HepG2 (cell line): ENCODE measurements around the gene OSBPL10. TPM values are rescaled to one million over a fixed set of nuclear protein-coding genes. Genes with fewer than 3 reads are reported as not detected.

Experiments used
- ATAC-seq: fragments of 200-7000 bp; cut with Tn5 transposase; 3 replicates; pipeline ENCODE4 v1.9.1; 2020; ENCODE audit warnings: mild to moderate bottlenecking, moderate library complexity
- BruUV-seq: library from RNA; stranded (reverse); fragments of 400-500 nt; replicated peaks from 2 replicates; lab custom pipeline; 2021; lab: Mats Ljungman, UMichigan
- CTCF ChIA-PET: fragments of 300-600 bp; formaldehyde crosslinking; extraction: SDS; loops from one replicate; lab custom pipeline; 2021; ENCODE audit warnings: low total read pairs, inconsistent platforms, low intra/inter-chr PET ratio; lab: Yijun Ruan, JAX
- POLR2A ChIA-PET: fragments of 350-600 bp; sonication (Branson Sonifier 250); formaldehyde crosslinking; loops from one replicate; lab custom pipeline; 2020; ENCODE audit warnings: antibody characterized with exemption, inconsistent platforms; lab: Yijun Ruan, JAX
- DNase-seq: peaks from one replicate; pipeline ENCODE4 v3.0.0-alpha.2; 2015; ENCODE audit warnings: low spot score
- FAIRE-seq: peaks from 3 replicates; lab custom pipeline; 2011; peaks lifted over from hg19 to GRCh38; lab: Jason Lieb, UNC
- H2AFZ ChIP-seq: one replicate; pipeline ENCODE4 v1.6.1; 2011; ENCODE audit warnings: low read length, inconsistent platforms
- H3K27ac ChIP-seq: fragments of 300-600 bp; 3 replicates; pipeline ENCODE4 v1.8.0; 2011; ENCODE audit warnings: mixed run types, mild to moderate bottlenecking, mixed read lengths, low read length, inconsistent platforms; ENCODE audit not compliant: insufficient read depth; ENCODE audit errors: extremely low read length
- H3K27me3 ChIP-seq, 2 experiments: fragments of 200-600 bp in 1 of 2; 2 replicates in 1 of 2; 3 replicates in 1 of 2; pipeline versions ENCODE4 v1.6.0 to v1.8.0; 2011; ENCODE audit warnings: low read length in 2 of 2, mild to moderate bottlenecking in 2 of 2, moderate library complexity in 2 of 2, inconsistent platforms in 1 of 2; ENCODE audit not compliant: insufficient read depth in 2 of 2, control insufficient read depth in 1 of 2
- H3K36me3 ChIP-seq, 2 experiments: fragments of 200-600 bp in 1 of 2; replicated peaks in 1 of 2; 2 replicates in 1 of 2; 3 replicates in 1 of 2; pipeline versions ENCODE4 v1.5.1 to v1.8.0; 2011; ENCODE audit warnings: low read length in 2 of 2, inconsistent platforms in 1 of 2; ENCODE audit not compliant: insufficient read depth in 2 of 2, control insufficient read depth in 1 of 2
- H3K4me1 ChIP-seq: 2 replicates; pipeline ENCODE4 v1.5.1; 2012; ENCODE audit warnings: low read length, inconsistent platforms; ENCODE audit not compliant: insufficient read depth
- H3K4me2 ChIP-seq: 2 replicates; pipeline ENCODE4 v1.6.0; 2011; ENCODE audit warnings: low read depth, low read length, inconsistent platforms
- H3K4me3 ChIP-seq, 3 experiments: fragments of 200-600 bp in 1 of 3; sonication (generic), shearing (Covaris generic) in 1 of 3; replicated peaks in 1 of 3; 2 replicates each; pipeline ENCODE4 v1.5.1; 2011 to 2016; ENCODE audit warnings: low read length in 3 of 3, inconsistent platforms in 2 of 3, low read depth in 2 of 3, mild to moderate bottlenecking in 2 of 3, control low read depth in 1 of 3, mixed read lengths in 1 of 3; ENCODE audit not compliant: insufficient read depth in 1 of 3
- H3K79me2 ChIP-seq: one replicate; pipeline ENCODE4 v1.6.1; 2011; ENCODE audit warnings: low read length, inconsistent platforms; ENCODE audit not compliant: insufficient read depth
- H3K9ac ChIP-seq: 2 replicates; pipeline ENCODE4 v1.6.0; 2011; ENCODE audit warnings: mild to moderate bottlenecking, low read depth, low read length, inconsistent platforms; ENCODE audit not compliant: insufficient read depth
- H3K9me3 ChIP-seq: 2 replicates; pipeline ENCODE4 v1.5.1; 2012; ENCODE audit warnings: mild to moderate bottlenecking, low read length
- H4K20me1 ChIP-seq: 2 replicates; pipeline ENCODE4 v1.6.0; 2011; ENCODE audit warnings: inconsistent platforms, mild to moderate bottlenecking, low read length, moderate library complexity; ENCODE audit not compliant: insufficient read depth
- ATF6 ChIP-seq: sonication (generic); formaldehyde crosslinking; conservative IDR thresholded peaks from 2 replicates; pipeline ENCODE4 v1.4.0; 2020; ENCODE audit warnings: missing genetic modification reagents
- CHCHD3 ChIP-seq: sonication (generic); formaldehyde crosslinking; IDR thresholded peaks from 2 replicates; pipeline ENCODE4 v1.8.0; 2022; ENCODE audit warnings: mild to moderate bottlenecking, missing genetic modification reagents, moderate library complexity
- CSRNP2 ChIP-seq: sonication (generic); formaldehyde crosslinking; conservative IDR thresholded peaks from 2 replicates; pipeline ENCODE4 v1.8.0; 2022; ENCODE audit warnings: low read depth, missing genetic modification reagents
- GABPA ChIP-seq, 2 experiments: IDR thresholded peaks; 2 replicates each; pipeline ENCODE4 v1.6.1; 2011 to 2016; ENCODE audit warnings: low read depth in 2 of 2, low read length in 1 of 2, missing biosample characterization in 1 of 2, missing genetic modification characterization in 1 of 2
- HNF4A ChIP-seq: sonication (generic); formaldehyde crosslinking; IDR thresholded peaks from 2 replicates; pipeline ENCODE4 v1.4.0; 2020; ENCODE audit warnings: missing genetic modification reagents
- PAF1 ChIP-seq: IDR thresholded peaks from 2 replicates; pipeline ENCODE4 v1.6.1; 2016; ENCODE audit warnings: missing genetic modification reagents, missing compliant biosample characterization
- PAXIP1 ChIP-seq: sonication (generic); formaldehyde crosslinking; conservative IDR thresholded peaks from 2 replicates; pipeline ENCODE4 v1.4.0; 2020; ENCODE audit warnings: mild to moderate bottlenecking, missing genetic modification reagents, moderate library complexity
- RARA ChIP-seq: IDR thresholded peaks from 2 replicates; pipeline ENCODE4 v1.6.1; 2016; ENCODE audit warnings: missing genetic modification reagents, missing compliant biosample characterization
- SAP130 ChIP-seq: IDR thresholded peaks from 2 replicates; pipeline ENCODE4 v1.6.1; 2016; ENCODE audit warnings: low read depth
- SIX1 ChIP-seq: sonication (generic); formaldehyde crosslinking; IDR thresholded peaks from 2 replicates; pipeline ENCODE4 v1.4.0; 2020; ENCODE audit warnings: missing genetic modification reagents, borderline replicate concordance
- STAG1 ChIP-seq: sonication (generic); formaldehyde crosslinking; IDR thresholded peaks from 2 replicates; pipeline ENCODE4 v1.4.0; 2020; ENCODE audit warnings: missing genetic modification reagents
- TFAP4 ChIP-seq: sonication (generic); IDR thresholded peaks from 2 replicates; pipeline ENCODE4 v1.6.1; 2016; ENCODE audit warnings: low read depth, borderline replicate concordance
- ZBTB7A ChIP-seq: sonication (generic); formaldehyde crosslinking; IDR thresholded peaks from 2 replicates; pipeline ENCODE4 v1.8.0; 2022; ENCODE audit warnings: mild to moderate bottlenecking, missing genetic modification reagents
- ZNF264 ChIP-seq: sonication (generic); formaldehyde crosslinking; IDR thresholded peaks from 2 replicates; pipeline ENCODE4 v1.4.0; 2020; ENCODE audit warnings: missing genetic modification reagents
- ZNF335 ChIP-seq: sonication (generic); formaldehyde crosslinking; IDR thresholded peaks from 2 replicates; pipeline ENCODE4 v1.4.0; 2020; ENCODE audit warnings: missing genetic modification reagents
- ZNF496 ChIP-seq: sonication (generic); formaldehyde crosslinking; IDR thresholded peaks from 2 replicates; pipeline ENCODE4 v1.8.1; 2023; ENCODE audit warnings: mild to moderate bottlenecking, moderate library complexity, missing genetic modification reagents; ENCODE audit not compliant: insufficient replicate concordance
- ZNF768 ChIP-seq: sonication (generic); formaldehyde crosslinking; IDR thresholded peaks from 2 replicates; pipeline ENCODE4 v1.4.0; 2020; ENCODE audit warnings: missing genetic modification reagents
- WGBS: methylation state at CpG from one replicate; pipeline ENCODE4 v1.1.6; 2017; ENCODE audit warnings: low lambda C conversion rate; 5-methylcytosine and 5-hydroxymethylcytosine counted together
- in situ Hi-C: cut with HindIII; loops from 2 replicates; pipeline ENCODE4 v1.10.0; 2017; ENCODE audit warnings: low pct_unique_long_range_greater_than_20kb; ENCODE audit not compliant: extremely low pct_ligation_motif_present
- intact Hi-C: fragments of 100-400 bp; cut with micrococcal nuclease; formaldehyde crosslinking; loops from one replicate; pipeline ENCODE4 v1.10.0; 2022; ENCODE audit not compliant: unreplicated experiment
- polyA plus RNA-seq, 8 experiments: library from polyadenylated mRNA; depleted of rRNA in 3 of 8; stranded (reverse) in 7 of 8; unstranded in 1 of 8; fragments of >200 nt; fragmentation: Illumina TruSeq in 4 of 8; extraction: Trizol in 4 of 8; gene quantifications; 2 replicates each; pipeline versions ENCODE4 v1.2.1 to v1.2.3, GENCODE V29; 2011 to 2016; ENCODE audit warnings: low read depth in 4 of 8, missing spikeins in 1 of 8, mixed read lengths in 1 of 8; ENCODE audit not compliant: insufficient read depth in 1 of 8
- total RNA-seq, 5 experiments: library from RNA; depleted of rRNA; stranded (reverse); fragments of >200 nt; fragmentation: Illumina TruSeq; extraction: Trizol; gene quantifications; 2 replicates each; pipeline ENCODE4 v1.2.3, GENCODE V29; 2016; ENCODE audit warnings: low read depth in 1 of 5

The OSBPL10 gene
- total and polyA plus RNA-seq, 2 of the 13 experiments (the other 11 are each of a cell fraction or from before 2014, with no cell fraction given) = 10.3 to 28.6 TPM

GRCh38 chr3:31848163-31848818, 132.8 kb downstream of the OSBPL10 start:
- intact Hi-C loops (loop anchor here (5.0 kb wide), 1 partner anchor 134 kb away; the partner anchor contains the start of genes OSBPL10 and ZNF860), in situ Hi-C loops (no loop called here)
- Histone ChIP-seq H3K4me3 (no peak overlapping the region), H3K27me3 (no peaks in the 10 kb centered on the region), H3K4me2 (no peak overlapping the region), H3K9me3 (no peaks in the 10 kb centered on the region), H2AFZ (no peak overlapping the region), H3K36me3 (no peaks in the 10 kb centered on the region; a peak in 1 of 5 replicates), H3K9ac (no peak overlapping the region), H4K20me1 (no peaks in the 10 kb centered on the region), H3K79me2 (peaks cover 2% of the 10 kb centered on the region), H3K27ac (no peak overlapping the region), H3K4me1 (peaks cover 28% of the 10 kb centered on the region)
- no TSS peak for BruUV-seq
- WGBS = 69% methylated on average over 6 of the region's 6 CpGs
- peak; percentile 65 for ATAC-seq
- ChIA-PET CTCF (no interaction called here), POLR2A (no interaction called here)
- DNase-seq = peak; percentile 18
- no peak for FAIRE-seq
- no peak for TF ChIP-seq ZNF335
- no peak for TF ChIP-seq CSRNP2
- TF ChIP-seq STAG1 (CRISPR knock-in tag) = no peak
- TF ChIP-seq SAP130 (CRISPR knock-in tag) = 0 out of 2 replicates have a peak, but pooled peaks have one; percentile 13
- TF ChIP-seq PAXIP1 (CRISPR knock-in tag) = peak; percentile 23; the same call in 1 of the 2 replicates
- peak; percentile 18; the same call in 1 of the 2 replicates for TF ChIP-seq RARA (CRISPR knock-in tag)
- no peak for TF ChIP-seq ZNF264 (CRISPR knock-in tag)
- no peak for TF ChIP-seq SIX1
- no peak for TF ChIP-seq GABPA (IDR thresholded peaks at IDR 0.05; ENCODE audit: low read depth, low read length)
- TF ChIP-seq GABPA (CRISPR knock-in tag; IDR thresholded peaks at IDR 0.05; ENCODE audit: low read depth) = no peak
- TF ChIP-seq PAF1 (CRISPR knock-in tag) = no peak
- no peak for TF ChIP-seq ZBTB7A
- TF ChIP-seq ZNF496 (CRISPR knock-in tag) = no peak
- TF ChIP-seq HNF4A = peak; percentile 62; the same call in 1 of the 2 replicates
- TF ChIP-seq CHCHD3 (CRISPR knock-in tag) = no peak
- no peak for TF ChIP-seq ATF6
- peak; percentile 32; the same call in 1 of the 2 replicates for TF ChIP-seq TFAP4
- no peak for TF ChIP-seq ZNF768 (CRISPR knock-in tag)
